Astrocyte (in vitro differentiated cells and primary cell): ENCODE measurements around the gene GTSE1.

ENCODE experiments used
- EZH2 ChIP-seq: IDR thresholded peaks from 2 replicates; pipeline ENCODE4 v1.6.1; 2012; ENCODE audit warnings: mild to moderate bottlenecking, low read length, inconsistent platforms; ENCODE audit not compliant: insufficient read depth
- TF ChIP-seq, protein P1 (sequence below): IDR thresholded peaks from 2 replicates; pipeline ENCODE4 v1.5.1; 2011; ENCODE audit warnings: low read depth, mild to moderate bottlenecking, inconsistent platforms, low read length, moderate library complexity; ENCODE audit not compliant: insufficient read depth

DNA sequence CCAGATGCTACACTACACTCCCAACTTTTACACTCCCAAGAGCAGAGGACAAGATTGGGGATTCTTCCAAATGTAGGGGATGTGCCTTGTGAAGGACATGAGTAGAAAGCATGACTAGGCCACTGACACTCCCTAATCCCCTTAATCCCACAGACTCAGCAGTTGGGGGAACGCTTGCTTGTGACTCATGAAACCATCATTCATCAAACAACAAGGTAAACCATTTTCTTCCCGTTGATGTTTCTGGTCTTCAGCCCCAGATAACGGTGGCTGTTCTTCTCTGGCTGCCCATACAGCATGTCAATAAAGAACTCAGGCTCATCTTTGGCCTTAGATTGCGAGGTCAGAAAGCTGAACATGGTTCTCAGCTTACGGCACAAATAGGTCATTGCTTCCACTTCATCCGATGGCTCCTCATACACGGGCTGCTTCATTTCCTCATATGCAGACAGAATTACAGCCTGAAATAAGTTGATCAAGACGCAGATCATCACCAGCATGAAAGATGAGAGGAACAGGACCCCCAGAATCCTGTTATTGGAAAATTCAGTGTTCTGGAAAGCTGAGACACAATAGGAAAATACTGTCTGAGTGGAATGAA, 40.2 kb upstream of the GTSE1 start:
- TF ChIP-seq, protein P1, sequence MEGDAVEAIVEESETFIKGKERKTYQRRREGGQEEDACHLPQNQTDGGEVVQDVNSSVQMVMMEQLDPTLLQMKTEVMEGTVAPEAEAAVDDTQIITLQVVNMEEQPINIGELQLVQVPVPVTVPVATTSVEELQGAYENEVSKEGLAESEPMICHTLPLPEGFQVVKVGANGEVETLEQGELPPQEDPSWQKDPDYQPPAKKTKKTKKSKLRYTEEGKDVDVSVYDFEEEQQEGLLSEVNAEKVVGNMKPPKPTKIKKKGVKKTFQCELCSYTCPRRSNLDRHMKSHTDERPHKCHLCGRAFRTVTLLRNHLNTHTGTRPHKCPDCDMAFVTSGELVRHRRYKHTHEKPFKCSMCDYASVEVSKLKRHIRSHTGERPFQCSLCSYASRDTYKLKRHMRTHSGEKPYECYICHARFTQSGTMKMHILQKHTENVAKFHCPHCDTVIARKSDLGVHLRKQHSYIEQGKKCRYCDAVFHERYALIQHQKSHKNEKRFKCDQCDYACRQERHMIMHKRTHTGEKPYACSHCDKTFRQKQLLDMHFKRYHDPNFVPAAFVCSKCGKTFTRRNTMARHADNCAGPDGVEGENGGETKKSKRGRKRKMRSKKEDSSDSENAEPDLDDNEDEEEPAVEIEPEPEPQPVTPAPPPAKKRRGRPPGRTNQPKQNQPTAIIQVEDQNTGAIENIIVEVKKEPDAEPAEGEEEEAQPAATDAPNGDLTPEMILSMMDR, result no peak
- no peak for TF ChIP-seq EZH2
